Stimulated activated effector memory CD8-positive, alpha-beta T cell treated with anti-CD3 and anti-CD28 coated beads, Interleukin-12 subunit alpha, Interleukin-12 subunit beta, amount 100 ng/mL, for 72 hours (primary cell): ENCODE measurements around the gene TLR2.

Experiments
- ATAC-seq: fragments of 150-1000 bp; cut with Tn5 transposase; 2 replicates; pipeline ENCODE4 v1.10.0; 2021
- DNase-seq, 2 donors: peaks; one replicate each; pipeline ENCODE4 v3.0.0; 2021 to 2022; ENCODE audit warnings: low spot score in 2 of 2
- H3K27ac Mint-ChIP-seq: one replicate; pipeline ENCODE4 v1.8.0; 2022; ENCODE audit warnings: mild to moderate bottlenecking, mixed read lengths
- H3K36me3 Mint-ChIP-seq: one replicate; pipeline ENCODE4 v1.8.0; 2022; ENCODE audit warnings: mild to moderate bottlenecking, mixed read lengths
- H3K4me1 Mint-ChIP-seq: one replicate; pipeline ENCODE4 v1.8.0; 2022; ENCODE audit warnings: mixed read lengths
- H3K4me3 Mint-ChIP-seq: one replicate; pipeline ENCODE4 v1.8.0; 2022; ENCODE audit warnings: mild to moderate bottlenecking, mixed read lengths
- H3K9me3 Mint-ChIP-seq: one replicate; pipeline ENCODE4 v1.8.0; 2022; ENCODE audit warnings: mixed read lengths

Gene TLR2, protein sequence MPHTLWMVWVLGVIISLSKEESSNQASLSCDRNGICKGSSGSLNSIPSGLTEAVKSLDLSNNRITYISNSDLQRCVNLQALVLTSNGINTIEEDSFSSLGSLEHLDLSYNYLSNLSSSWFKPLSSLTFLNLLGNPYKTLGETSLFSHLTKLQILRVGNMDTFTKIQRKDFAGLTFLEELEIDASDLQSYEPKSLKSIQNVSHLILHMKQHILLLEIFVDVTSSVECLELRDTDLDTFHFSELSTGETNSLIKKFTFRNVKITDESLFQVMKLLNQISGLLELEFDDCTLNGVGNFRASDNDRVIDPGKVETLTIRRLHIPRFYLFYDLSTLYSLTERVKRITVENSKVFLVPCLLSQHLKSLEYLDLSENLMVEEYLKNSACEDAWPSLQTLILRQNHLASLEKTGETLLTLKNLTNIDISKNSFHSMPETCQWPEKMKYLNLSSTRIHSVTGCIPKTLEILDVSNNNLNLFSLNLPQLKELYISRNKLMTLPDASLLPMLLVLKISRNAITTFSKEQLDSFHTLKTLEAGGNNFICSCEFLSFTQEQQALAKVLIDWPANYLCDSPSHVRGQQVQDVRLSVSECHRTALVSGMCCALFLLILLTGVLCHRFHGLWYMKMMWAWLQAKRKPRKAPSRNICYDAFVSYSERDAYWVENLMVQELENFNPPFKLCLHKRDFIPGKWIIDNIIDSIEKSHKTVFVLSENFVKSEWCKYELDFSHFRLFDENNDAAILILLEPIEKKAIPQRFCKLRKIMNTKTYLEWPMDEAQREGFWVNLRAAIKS

DNA sequence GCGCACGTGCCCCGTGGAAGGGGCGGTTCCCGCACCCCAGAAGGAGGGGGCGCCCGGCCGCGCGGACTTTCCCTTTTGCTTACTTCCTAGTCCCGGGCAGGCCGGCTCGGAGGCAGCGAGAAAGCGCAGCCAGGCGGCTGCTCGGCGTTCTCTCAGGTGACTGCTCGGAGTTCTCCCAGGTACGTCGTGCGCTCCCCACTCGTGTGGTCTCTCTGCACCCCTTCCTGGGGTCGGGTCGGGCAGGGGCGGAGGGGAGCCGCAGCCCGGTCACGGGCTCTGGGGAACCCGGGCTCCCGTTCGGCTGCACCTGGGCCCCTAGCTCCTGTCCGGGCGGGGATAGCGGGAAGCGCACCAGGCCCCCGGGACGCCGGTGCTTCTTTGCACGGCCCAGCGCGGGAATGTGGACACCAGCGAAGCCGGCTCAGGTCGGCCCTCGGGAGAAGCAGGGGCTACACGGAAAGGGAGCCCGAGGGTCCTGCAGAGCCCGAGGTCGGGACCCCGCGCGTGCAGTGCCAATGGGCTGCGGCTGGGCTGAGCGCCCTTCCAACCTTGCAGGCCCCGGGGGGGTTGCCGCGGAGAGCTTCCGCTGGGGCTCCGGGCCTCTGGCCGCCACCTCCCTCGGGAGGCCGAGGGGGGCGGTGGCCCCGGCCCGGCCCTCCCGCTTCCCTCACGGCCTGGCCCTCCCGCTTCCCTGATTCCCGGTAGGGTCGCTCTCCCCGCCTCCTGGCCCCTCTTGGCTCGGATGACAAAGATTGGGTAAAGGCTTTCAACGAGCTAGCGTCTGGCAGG is at the start of gene TLR2:
Gene TLR2 (plus strand): TSS at position 99 of the 789 bp plus-strand sequence. CDS start 18,628 bp downstream, outside the sequence.
- ATAC-seq (peak; percentile 86), DNase-seq (peak; percentile 23 to 52)
- Mint-ChIP-seq H3K9me3 (no peaks in the 10 kb centered on the region), H3K4me1 (peaks cover 12% of the 10 kb centered on the region), H3K4me3 (peak within 1 kb of the TSS; percentile 54), H3K36me3 (no peaks in the 10 kb centered on the region), H3K27ac (no peak within 1 kb of the TSS)

DNA sequence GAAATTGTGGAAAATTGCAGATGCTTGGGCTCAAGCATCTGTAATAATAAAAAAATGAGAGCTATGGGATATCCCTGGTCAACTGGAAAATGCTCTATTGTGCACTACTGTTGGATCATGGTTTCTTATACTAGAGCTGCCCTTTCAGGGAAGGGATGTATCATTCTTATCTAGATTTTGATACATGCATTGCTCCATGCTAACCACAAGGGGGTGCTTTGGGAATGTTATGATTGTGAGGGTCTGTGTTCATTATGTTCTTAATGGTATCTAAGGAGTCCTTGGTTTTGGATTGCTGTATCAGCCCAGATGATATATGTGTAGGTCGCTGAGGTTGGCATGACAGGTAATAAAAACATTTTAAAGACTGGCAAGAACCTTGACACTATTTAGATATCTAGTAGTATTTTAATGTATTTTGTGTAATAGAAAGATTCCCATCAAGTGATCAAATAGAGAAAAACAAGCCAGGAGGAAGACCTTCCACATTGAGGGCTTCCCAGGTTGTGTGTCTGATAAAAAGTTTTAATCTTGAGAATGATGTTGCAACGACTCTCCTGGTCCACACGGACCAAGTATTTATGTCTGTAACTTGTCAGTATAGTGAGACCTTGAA is 49.2 kb upstream of the TLR2 start:
- Mint-ChIP-seq H3K4me1 (peaks cover 4% of the 10 kb centered on the region), H3K36me3 (peaks cover 78% of the 10 kb centered on the region), H3K9me3 (no peaks in the 10 kb centered on the region), H3K4me3 (no peak overlapping the region), H3K27ac (no peak overlapping the region)
- ATAC-seq: no peak
- peak in 1 of 2 donors; percentile 30 for DNase-seq

DNA sequence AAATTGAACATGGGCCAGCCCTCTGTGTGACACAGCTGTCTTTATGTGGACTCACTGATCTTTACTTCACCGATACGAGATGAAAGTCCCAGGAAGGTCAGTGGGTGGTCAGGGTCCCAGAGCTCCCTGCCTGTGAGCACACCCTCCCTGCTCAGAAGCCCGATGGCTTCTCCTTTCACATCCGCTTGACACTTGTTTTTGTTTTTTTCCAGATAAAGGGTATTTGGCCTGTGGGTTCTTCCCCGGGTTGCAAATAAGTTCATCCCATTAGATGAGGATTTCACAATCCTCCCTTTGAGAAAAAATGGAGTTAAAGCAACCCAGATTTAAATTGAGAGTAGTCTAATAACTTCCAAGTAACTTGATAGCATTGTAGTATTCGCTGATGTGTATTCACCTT is 48.2 kb upstream of the TLR2 start:
- H3K4me1 Mint-ChIP-seq: peaks cover 8% of the 10 kb centered on the region
- no peak for DNase-seq
- no peak overlapping the region for H3K4me3 Mint-ChIP-seq
- ATAC-seq: no peak
- no peaks in the 10 kb centered on the region for H3K9me3 Mint-ChIP-seq
- H3K36me3 Mint-ChIP-seq: peaks cover 68% of the 10 kb centered on the region
- H3K27ac Mint-ChIP-seq: no peak overlapping the region

DNA sequence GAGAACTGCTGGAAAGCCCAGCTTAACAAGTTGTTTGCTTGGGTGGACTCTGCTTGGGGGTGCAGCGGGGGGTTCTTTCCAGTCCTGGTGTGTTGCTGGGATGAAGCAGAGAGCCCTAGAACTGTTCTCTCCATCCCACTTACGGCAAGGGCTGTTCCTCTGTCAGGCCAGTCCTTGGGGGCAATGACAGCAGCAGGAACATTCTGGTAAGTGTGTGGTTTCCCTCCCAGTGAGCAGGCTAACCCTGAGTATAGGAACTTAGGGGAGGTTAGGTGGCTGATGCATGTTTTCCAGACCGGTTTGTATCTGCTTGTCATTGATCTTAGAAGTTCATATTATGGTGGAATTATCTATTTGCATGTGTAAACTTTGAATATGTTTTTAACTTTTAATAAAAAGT is 46.9 kb upstream of the TLR2 start:
- Mint-ChIP-seq H3K36me3 (peaks cover 59% of the 10 kb centered on the region), H3K4me1 (peaks cover 8% of the 10 kb centered on the region), H3K4me3 (no peak overlapping the region), H3K9me3 (no peaks in the 10 kb centered on the region), H3K27ac (no peak overlapping the region)
- DNase-seq: no peak
- ATAC-seq: no peak

DNA sequence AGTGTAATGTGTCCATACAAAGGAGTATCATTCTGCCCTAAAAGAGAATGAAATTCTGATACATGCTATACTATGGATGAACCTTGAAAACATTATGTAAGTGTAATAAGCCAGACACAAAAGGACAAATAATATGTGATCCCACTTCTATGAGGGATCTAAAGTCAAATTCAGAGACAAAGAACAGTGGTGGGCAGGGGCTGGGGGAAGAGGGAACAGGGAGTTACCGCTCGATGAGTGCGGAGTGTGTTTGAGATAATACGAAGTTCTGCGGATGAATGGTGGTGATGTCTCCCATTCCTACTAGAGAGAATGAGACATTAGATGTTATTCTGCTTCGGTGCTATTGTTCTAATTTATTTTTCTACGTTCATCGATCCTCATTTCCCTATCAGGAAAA is 46.1 kb upstream of the TLR2 start:
- DNase-seq (no peak), ATAC-seq (no peak)
- Mint-ChIP-seq H3K9me3 (no peaks in the 10 kb centered on the region), H3K4me1 (peaks cover 8% of the 10 kb centered on the region), H3K27ac (peak overlapping the region; percentile 0), H3K36me3 (peaks cover 51% of the 10 kb centered on the region), H3K4me3 (no peak overlapping the region)

DNA sequence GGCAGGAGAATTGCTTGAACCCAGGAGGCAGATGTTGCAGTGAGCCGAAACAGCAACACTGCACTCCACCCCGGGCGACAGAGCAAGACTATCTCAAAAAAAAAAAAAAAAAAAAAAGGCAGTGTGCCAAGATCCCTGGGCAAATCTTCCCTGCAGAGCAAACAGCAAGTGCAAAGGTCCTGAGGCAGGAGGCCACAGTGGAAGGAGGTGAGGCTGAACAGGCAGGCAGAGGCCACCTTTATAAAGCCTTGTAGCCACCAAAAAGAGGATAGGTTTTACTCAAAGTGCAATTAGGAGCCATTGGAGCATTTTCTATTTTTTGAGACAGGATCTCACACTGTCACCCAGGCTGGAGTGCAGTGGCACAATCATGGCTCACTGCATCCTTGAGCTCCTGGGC is 45.1 kb upstream of the TLR2 start:
- Mint-ChIP-seq H3K27ac (no peak overlapping the region), H3K9me3 (no peaks in the 10 kb centered on the region), H3K4me1 (peaks cover 8% of the 10 kb centered on the region), H3K4me3 (no peak overlapping the region), H3K36me3 (peaks cover 41% of the 10 kb centered on the region)
- DNase-seq (no peak), ATAC-seq (no peak)

DNA sequence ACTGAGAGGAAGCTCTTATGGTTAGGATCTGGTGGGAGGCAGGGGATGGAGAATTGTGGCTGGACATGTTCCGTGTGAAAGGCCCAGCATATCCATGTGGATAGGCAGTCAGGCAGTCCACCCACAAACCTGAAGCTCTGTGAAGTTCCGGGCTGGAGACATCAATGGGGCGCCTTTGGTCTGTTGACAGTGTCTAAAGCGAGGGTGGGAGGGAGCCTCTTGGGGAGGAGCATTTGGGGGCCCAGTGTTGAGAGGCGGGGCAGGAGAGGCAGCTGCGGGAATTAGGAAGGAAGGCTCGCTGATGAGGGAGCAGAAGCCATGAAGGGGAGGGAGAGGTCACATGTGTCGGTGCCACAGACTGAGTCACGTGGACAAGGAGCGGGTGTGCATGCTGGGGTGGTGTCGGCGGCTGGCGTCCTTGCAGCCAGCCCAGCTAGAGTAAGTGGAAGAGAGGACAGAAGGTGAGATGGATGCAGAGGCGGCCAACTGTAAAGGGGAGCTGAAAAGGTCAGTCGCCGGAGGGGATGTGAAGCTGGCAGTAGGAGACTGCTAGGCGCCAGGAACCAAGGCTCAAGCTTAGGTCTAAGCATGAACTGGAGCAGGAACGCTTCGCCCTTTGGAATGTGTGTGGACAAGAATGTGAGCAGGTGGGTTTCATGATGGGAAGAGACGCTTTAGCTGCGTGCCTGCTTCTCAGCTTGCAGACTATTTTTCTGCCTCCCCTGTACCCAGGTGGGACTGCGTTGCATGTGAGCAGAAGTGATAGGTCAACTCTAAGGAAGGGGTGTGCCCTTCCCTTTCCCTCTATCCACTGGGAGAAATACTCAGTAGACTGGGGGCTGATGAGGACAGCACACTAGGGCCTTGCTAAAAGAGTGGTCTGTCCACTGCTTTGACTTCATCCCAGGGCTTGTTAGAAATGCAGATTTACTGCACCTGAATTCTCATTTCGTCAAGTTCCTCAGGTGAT is 44.0 kb upstream of the TLR2 start:
- Mint-ChIP-seq H3K4me3 (no peak overlapping the region), H3K4me1 (peaks cover 8% of the 10 kb centered on the region), H3K27ac (no peak overlapping the region), H3K9me3 (peaks cover under 1% of the 10 kb centered on the region), H3K36me3 (peaks cover 30% of the 10 kb centered on the region)
- ATAC-seq: no peak
- DNase-seq: no peak

DNA sequence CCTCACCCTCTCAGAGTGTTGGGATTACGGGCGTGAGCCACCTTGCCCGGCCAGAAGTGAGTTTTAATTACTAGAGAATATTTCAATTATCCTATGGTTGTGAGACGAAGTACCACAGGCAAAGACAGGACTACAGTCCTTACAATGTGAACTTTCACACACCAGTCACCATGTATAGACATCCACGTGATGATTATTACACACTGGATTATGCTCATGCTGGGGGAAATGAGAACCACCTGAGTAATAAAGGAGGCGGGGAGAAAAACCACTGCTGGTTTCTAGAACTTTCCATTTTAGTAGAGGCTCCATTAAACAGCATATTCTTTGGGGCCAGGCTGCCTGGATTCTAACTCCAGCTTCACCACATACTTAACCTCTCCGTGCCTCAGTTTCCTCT is 42.5 kb upstream of the TLR2 start:
- H3K36me3 Mint-ChIP-seq: peaks cover 16% of the 10 kb centered on the region
- no peak overlapping the region for H3K27ac Mint-ChIP-seq
- peaks cover 8% of the 10 kb centered on the region for H3K4me1 Mint-ChIP-seq
- H3K9me3 Mint-ChIP-seq: peaks cover 4% of the 10 kb centered on the region
- no peak overlapping the region for H3K4me3 Mint-ChIP-seq
- ATAC-seq (peak; percentile 82), DNase-seq (no peak)

DNA sequence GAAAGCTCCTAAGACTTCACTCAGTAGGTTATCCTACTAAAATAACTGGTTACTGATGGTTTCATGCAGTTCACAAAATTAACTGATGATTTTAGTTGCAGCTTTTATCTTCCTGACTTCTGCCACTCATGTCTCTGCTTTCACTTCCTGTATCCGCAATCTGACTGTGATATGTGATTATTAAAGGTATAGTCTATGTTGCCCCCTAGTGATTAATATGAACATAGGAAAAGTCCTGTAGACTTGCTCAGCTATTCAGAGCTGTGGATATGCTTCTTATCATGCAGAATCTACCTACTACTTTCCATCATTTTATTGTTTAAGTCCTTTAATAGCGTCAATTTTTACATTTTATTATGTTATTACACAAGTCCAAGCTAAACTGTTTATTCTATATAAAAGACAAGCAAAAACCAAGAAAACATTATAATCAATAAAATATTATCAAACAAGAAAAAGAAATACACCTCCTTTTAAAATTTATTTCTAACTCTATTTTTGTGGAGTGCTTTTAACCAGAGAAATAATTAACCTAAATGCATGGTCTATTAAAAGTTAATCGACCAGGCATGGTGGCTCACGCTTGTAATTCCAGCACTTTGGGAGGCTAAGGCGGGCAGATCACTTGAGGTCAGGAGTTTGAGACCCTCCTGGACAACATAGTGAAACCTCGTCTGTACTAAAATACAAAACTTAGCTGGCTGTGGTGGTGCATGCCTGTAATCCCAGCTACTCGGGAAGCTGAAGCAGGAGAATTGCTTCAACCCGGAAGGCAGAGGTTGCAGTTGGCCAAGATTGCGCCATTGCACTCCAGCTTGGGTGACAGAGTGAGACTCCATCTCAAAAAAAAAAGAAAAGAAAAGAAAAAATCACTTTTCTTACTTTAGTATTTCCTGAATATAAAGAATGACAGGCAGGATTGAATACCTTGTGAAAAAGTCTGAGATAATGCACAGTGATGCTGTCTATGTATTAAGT is 40.4 kb upstream of the TLR2 start:
- Mint-ChIP-seq H3K27ac (no peak overlapping the region), H3K4me1 (peaks cover 8% of the 10 kb centered on the region), H3K4me3 (no peak overlapping the region), H3K9me3 (peaks cover 4% of the 10 kb centered on the region), H3K36me3 (no peaks in the 10 kb centered on the region)
- ATAC-seq (peak; percentile 82), DNase-seq (no peak)

DNA sequence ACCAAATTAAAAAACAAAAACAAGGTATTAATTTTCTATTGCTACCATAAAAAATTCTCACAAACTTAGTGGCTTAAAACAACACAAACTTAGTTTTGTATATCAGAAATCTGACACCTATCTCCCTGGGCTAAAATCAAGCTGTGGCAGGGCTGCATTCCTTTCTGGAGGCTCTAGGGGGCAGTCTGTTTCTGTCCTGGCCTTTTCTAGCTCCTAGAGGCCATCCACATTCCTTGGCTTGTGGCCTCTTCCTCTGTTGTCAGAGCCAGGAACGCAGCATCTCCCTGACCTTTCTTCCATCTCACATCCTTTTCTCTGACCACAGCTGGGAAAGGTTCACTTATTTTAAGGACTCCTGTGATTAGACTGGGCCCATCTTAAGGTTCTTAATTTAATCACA is 38.9 kb upstream of the TLR2 start:
- DNase-seq (peak in 1 of 2 donors; percentile 49), ATAC-seq (no peak)
- Mint-ChIP-seq H3K4me1 (peaks cover 4% of the 10 kb centered on the region), H3K9me3 (peaks cover 4% of the 10 kb centered on the region), H3K27ac (no peak overlapping the region), H3K4me3 (no peak overlapping the region), H3K36me3 (no peaks in the 10 kb centered on the region)

DNA sequence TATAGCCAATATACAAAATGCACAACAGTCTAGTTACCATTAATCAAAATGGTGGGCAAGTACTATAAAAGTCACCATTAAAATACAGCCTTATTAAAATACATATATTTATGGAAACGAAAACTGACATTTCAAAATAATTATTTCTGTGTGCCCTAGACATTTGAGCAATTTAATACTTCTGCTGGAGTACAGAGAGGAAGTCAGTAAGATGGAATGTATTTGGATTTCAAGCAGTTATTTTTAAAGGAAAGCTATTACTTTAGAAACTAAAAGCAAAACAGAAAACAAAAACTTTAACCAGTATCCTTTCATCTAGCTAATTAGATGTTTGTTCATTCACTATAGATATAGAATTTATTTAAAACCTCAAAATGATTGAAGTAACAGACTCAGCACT is 37.8 kb upstream of the TLR2 start:
- H3K27ac Mint-ChIP-seq: no peak overlapping the region
- no peaks in the 10 kb centered on the region for H3K36me3 Mint-ChIP-seq
- DNase-seq (no peak), ATAC-seq (no peak)
- no peak overlapping the region for H3K4me3 Mint-ChIP-seq
- peaks cover 4% of the 10 kb centered on the region for H3K9me3 Mint-ChIP-seq
- H3K4me1 Mint-ChIP-seq: peaks cover 11% of the 10 kb centered on the region

DNA sequence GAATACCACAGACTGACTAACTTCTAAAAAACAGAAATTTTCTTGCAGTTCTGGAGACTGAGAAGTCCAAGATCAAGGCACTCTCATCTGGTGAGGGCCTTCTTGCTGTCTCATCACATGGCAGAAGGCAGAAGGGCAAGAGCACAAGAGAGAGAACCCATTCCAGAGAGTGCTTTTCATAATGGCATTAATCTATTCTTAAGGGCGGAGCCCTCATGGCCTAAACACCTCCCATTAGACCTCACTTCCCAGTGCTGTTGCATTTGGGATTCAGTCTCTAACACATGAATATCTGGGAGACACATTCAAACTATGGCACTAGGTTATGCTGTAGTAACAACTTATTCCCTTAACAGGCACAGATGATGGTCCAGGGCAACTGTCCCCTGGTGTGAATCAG is 37.1 kb upstream of the TLR2 start:
- Mint-ChIP-seq H3K4me3 (no peak overlapping the region), H3K27ac (no peak overlapping the region), H3K36me3 (no peaks in the 10 kb centered on the region), H3K9me3 (peaks cover 4% of the 10 kb centered on the region), H3K4me1 (peaks cover 18% of the 10 kb centered on the region)
- DNase-seq (no peak), ATAC-seq (no peak)

DNA sequence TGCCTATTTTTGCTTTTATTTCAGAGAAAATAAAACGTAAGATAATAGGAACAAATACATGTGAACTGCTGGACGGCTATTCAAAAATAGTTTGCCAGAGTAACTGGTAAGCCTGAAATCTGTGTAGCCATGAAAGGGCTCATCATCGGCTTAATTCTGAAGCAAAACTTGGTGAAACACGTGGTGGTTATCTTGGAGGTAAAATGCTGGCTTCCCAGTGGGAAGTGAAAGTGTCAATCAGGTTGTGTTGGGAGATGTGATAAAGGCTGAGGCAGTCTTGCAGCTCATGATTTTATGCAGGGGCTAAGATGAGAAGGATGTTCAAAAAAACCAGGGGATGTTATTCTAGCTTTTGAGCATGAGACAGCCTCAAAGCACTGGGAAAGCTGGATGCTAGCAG is 36.1 kb upstream of the TLR2 start:
- ATAC-seq (no peak), DNase-seq (peak in 1 of 2 donors; percentile 22)
- Mint-ChIP-seq H3K9me3 (peaks cover 4% of the 10 kb centered on the region), H3K4me1 (peaks cover 21% of the 10 kb centered on the region), H3K27ac (peak overlapping the region; percentile 76), H3K36me3 (no peaks in the 10 kb centered on the region), H3K4me3 (no peak overlapping the region)
